HepG2 (cell line): Measurements from ENCODE around the gene CCL24. TPM values are rescaled to one million over a fixed set of nuclear protein-coding genes. Genes with fewer than 3 reads are reported as not detected.

ENCODE experiments used
- ATAC-seq: fragments of 200-7000 bp; cut with Tn5 transposase; 3 replicates; pipeline ENCODE4 v1.9.1; 2020; ENCODE audit warnings: mild to moderate bottlenecking, moderate library complexity
- BruUV-seq: library from RNA; stranded (reverse); fragments of 400-500 nt; replicated peaks from 2 replicates; lab custom pipeline; 2021; lab: Mats Ljungman, UMichigan
- CTCF ChIA-PET: fragments of 300-600 bp; formaldehyde crosslinking; extraction: SDS; loops from one replicate; lab custom pipeline; 2021; ENCODE audit warnings: low total read pairs, inconsistent platforms, low intra/inter-chr PET ratio; lab: Yijun Ruan, JAX
- POLR2A ChIA-PET: fragments of 350-600 bp; sonication (Branson Sonifier 250); formaldehyde crosslinking; loops from one replicate; lab custom pipeline; 2020; ENCODE audit warnings: antibody characterized with exemption, inconsistent platforms; lab: Yijun Ruan, JAX
- DNase-seq: peaks from one replicate; pipeline ENCODE4 v3.0.0-alpha.2; 2015; ENCODE audit warnings: low spot score
- FAIRE-seq: peaks from 3 replicates; lab custom pipeline; 2011; peaks lifted over from hg19 to GRCh38; lab: Jason Lieb, UNC
- H2AFZ ChIP-seq: one replicate; pipeline ENCODE4 v1.6.1; 2011; ENCODE audit warnings: low read length, inconsistent platforms
- H3K27ac ChIP-seq: fragments of 300-600 bp; 3 replicates; pipeline ENCODE4 v1.8.0; 2011; ENCODE audit warnings: mixed run types, mild to moderate bottlenecking, mixed read lengths, low read length, inconsistent platforms; ENCODE audit not compliant: insufficient read depth; ENCODE audit errors: extremely low read length
- H3K27me3 ChIP-seq, 2 experiments: fragments of 200-600 bp in 1 of 2; 2 replicates in 1 of 2; 3 replicates in 1 of 2; pipeline versions ENCODE4 v1.6.0 to v1.8.0; 2011; ENCODE audit warnings: low read length in 2 of 2, mild to moderate bottlenecking in 2 of 2, moderate library complexity in 2 of 2, inconsistent platforms in 1 of 2; ENCODE audit not compliant: insufficient read depth in 2 of 2, control insufficient read depth in 1 of 2
- H3K36me3 ChIP-seq, 2 experiments: fragments of 200-600 bp in 1 of 2; replicated peaks in 1 of 2; 2 replicates in 1 of 2; 3 replicates in 1 of 2; pipeline versions ENCODE4 v1.5.1 to v1.8.0; 2011; ENCODE audit warnings: low read length in 2 of 2, inconsistent platforms in 1 of 2; ENCODE audit not compliant: insufficient read depth in 2 of 2, control insufficient read depth in 1 of 2
- H3K4me1 ChIP-seq: 2 replicates; pipeline ENCODE4 v1.5.1; 2012; ENCODE audit warnings: low read length, inconsistent platforms; ENCODE audit not compliant: insufficient read depth
- H3K4me2 ChIP-seq: 2 replicates; pipeline ENCODE4 v1.6.0; 2011; ENCODE audit warnings: low read depth, low read length, inconsistent platforms
- H3K4me3 ChIP-seq, 3 experiments: fragments of 200-600 bp in 1 of 3; sonication (generic), shearing (Covaris generic) in 1 of 3; replicated peaks in 1 of 3; 2 replicates each; pipeline ENCODE4 v1.5.1; 2011 to 2016; ENCODE audit warnings: low read length in 3 of 3, inconsistent platforms in 2 of 3, low read depth in 2 of 3, mild to moderate bottlenecking in 2 of 3, control low read depth in 1 of 3, mixed read lengths in 1 of 3; ENCODE audit not compliant: insufficient read depth in 1 of 3
- H3K79me2 ChIP-seq: one replicate; pipeline ENCODE4 v1.6.1; 2011; ENCODE audit warnings: low read length, inconsistent platforms; ENCODE audit not compliant: insufficient read depth
- H3K9ac ChIP-seq: 2 replicates; pipeline ENCODE4 v1.6.0; 2011; ENCODE audit warnings: mild to moderate bottlenecking, low read depth, low read length, inconsistent platforms; ENCODE audit not compliant: insufficient read depth
- H3K9me3 ChIP-seq: 2 replicates; pipeline ENCODE4 v1.5.1; 2012; ENCODE audit warnings: mild to moderate bottlenecking, low read length
- H4K20me1 ChIP-seq: 2 replicates; pipeline ENCODE4 v1.6.0; 2011; ENCODE audit warnings: inconsistent platforms, mild to moderate bottlenecking, low read length, moderate library complexity; ENCODE audit not compliant: insufficient read depth
- ATRX ChIP-seq: sonication (generic); formaldehyde crosslinking; IDR thresholded peaks from 2 replicates; pipeline ENCODE4 v1.4.0; 2020; ENCODE audit warnings: missing genetic modification reagents, borderline replicate concordance
- BCL6 ChIP-seq: IDR thresholded peaks from 2 replicates; pipeline ENCODE4 v1.6.1; 2016; ENCODE audit warnings: missing genetic modification reagents, missing compliant biosample characterization
- CBX2 ChIP-seq, 2 experiments: fragments of 200-600 bp in 1 of 2; sonication (generic); formaldehyde crosslinking in 1 of 2; IDR thresholded peaks; 2 replicates each; pipeline versions ENCODE4 v1.7.0 to v1.8.1; 2018 to 2022; ENCODE audit warnings: low read depth in 2 of 2, low read length in 1 of 2, mild to moderate bottlenecking in 1 of 2, missing genetic modification reagents in 1 of 2
- FLYWCH1 ChIP-seq: sonication (generic); formaldehyde crosslinking; IDR thresholded peaks from 2 replicates; pipeline ENCODE4 v1.8.1; 2023; ENCODE audit warnings: mild to moderate bottlenecking, missing genetic modification reagents
- IKZF1 ChIP-seq: fragments of 450-650 bp; IDR thresholded peaks from 2 replicates; pipeline ENCODE4 v1.7.1; 2016
- IKZF5 ChIP-seq: IDR thresholded peaks from 2 replicates; pipeline ENCODE4 v1.6.1; 2018; ENCODE audit warnings: missing genetic modification reagents, mild to moderate bottlenecking, missing compliant biosample characterization
- MXD3 ChIP-seq: IDR thresholded peaks from 2 replicates; pipeline ENCODE4 v1.6.1; 2016; ENCODE audit warnings: mild to moderate bottlenecking, missing biosample characterization, missing genetic modification reagents
- RBAK ChIP-seq: sonication (generic); formaldehyde crosslinking; IDR thresholded peaks from 2 replicates; pipeline ENCODE4 v1.5.1; 2020; ENCODE audit warnings: mild to moderate bottlenecking, missing genetic modification reagents
- TBP ChIP-seq: sonication (generic); formaldehyde crosslinking; IDR thresholded peaks from 2 replicates; pipeline ENCODE4 v1.5.0; 2020; ENCODE audit warnings: missing genetic modification reagents
- ZNF883 ChIP-seq: sonication (generic); formaldehyde crosslinking; IDR thresholded peaks from 2 replicates; pipeline ENCODE4 v1.5.1; 2020; ENCODE audit warnings: mild to moderate bottlenecking, missing genetic modification reagents; ENCODE audit errors: not compliant biosample characterization
- WGBS: methylation state at CpG from one replicate; pipeline ENCODE4 v1.1.6; 2017; ENCODE audit warnings: low lambda C conversion rate; 5-methylcytosine and 5-hydroxymethylcytosine counted together
- in situ Hi-C: cut with HindIII; loops from 2 replicates; pipeline ENCODE4 v1.10.0; 2017; ENCODE audit warnings: low pct_unique_long_range_greater_than_20kb; ENCODE audit not compliant: extremely low pct_ligation_motif_present
- intact Hi-C: fragments of 100-400 bp; cut with micrococcal nuclease; formaldehyde crosslinking; loops from one replicate; pipeline ENCODE4 v1.10.0; 2022; ENCODE audit not compliant: unreplicated experiment
- polyA plus RNA-seq, 8 experiments: library from polyadenylated mRNA; depleted of rRNA in 3 of 8; stranded (reverse) in 7 of 8; unstranded in 1 of 8; fragments of >200 nt; fragmentation: Illumina TruSeq in 4 of 8; extraction: Trizol in 4 of 8; gene quantifications; 2 replicates each; pipeline versions ENCODE4 v1.2.1 to v1.2.3, GENCODE V29; 2011 to 2016; ENCODE audit warnings: low read depth in 4 of 8, missing spikeins in 1 of 8, mixed read lengths in 1 of 8; ENCODE audit not compliant: insufficient read depth in 1 of 8
- total RNA-seq, 5 experiments: library from RNA; depleted of rRNA; stranded (reverse); fragments of >200 nt; fragmentation: Illumina TruSeq; extraction: Trizol; gene quantifications; 2 replicates each; pipeline ENCODE4 v1.2.3, GENCODE V29; 2016; ENCODE audit warnings: low read depth in 1 of 5

The CCL24 gene
- total and polyA plus RNA-seq, 2 of the 13 experiments (the other 11 are each of a cell fraction or from before 2014, with no cell fraction given): not detected

DNA sequence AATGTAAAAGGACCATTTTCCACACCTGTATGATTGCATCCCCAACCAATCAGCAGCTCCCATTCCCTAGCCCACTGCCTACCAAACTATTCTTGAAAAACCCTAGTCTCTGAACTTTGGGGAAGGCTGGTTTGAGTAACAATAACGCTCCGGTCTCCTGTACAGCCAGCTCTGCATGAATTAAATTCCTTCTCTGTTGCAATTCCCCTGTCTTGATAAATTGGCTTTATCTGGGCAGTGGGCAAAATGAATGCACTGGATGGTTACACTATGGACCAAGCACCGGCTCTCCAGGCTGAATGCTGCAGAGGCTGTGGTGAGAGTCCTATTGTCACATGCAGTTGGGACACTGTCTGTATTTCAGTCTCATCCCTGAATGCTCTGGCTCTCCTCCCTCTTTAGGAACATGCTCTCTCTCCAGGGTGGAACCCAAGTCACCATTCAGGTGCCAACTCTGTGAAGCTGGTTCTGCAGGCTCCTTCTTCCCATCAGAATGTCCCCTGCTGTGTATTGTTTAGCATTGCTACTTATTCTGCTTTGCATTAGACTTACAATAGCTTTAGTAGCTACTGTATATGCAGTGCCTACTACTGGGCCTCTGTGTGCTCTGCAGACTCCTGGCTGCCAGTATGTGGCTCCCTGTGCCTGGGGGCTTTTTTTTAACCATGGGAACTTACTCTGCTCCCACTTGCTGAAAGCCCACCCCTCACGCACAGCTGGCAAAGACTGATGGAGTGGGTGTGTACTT is 6.9 kb downstream of the CCL24 start:
- no peak for FAIRE-seq
- no peak overlapping the region for H2AFZ ChIP-seq
- H3K4me1 ChIP-seq: no peaks in the 10 kb centered on the region
- no peak for ATAC-seq
- ChIA-PET CTCF (no interaction called here), POLR2A (no interaction called here)
- no TSS peak for BruUV-seq
- H3K9me3 ChIP-seq: peaks cover 22% of the 10 kb centered on the region
- no peak overlapping the region for H3K27ac ChIP-seq
- 74% methylated on average over 3 of the region's 4 CpGs for WGBS
- no peak overlapping the region for H3K4me3 ChIP-seq
- intact Hi-C loops: no loop called here
- no peak for TF ChIP-seq MXD3 (CRISPR knock-in tag)
- no peak for TF ChIP-seq FLYWCH1
- TF ChIP-seq IKZF5: no peak
- TF ChIP-seq CBX2 (IDR thresholded peaks at IDR 0.05; ENCODE audit: low read depth, low read length): no peak
- TF ChIP-seq CBX2 (CRISPR knock-in tag; IDR thresholded peaks at IDR 0.05; ENCODE audit: low read depth): no peak
- no peak for TF ChIP-seq IKZF1
- no peak for TF ChIP-seq ZNF883 (CRISPR knock-in tag)
- no peak for TF ChIP-seq RBAK (CRISPR knock-in tag)
- no peak for TF ChIP-seq ATRX (CRISPR knock-in tag)
- no peak for TF ChIP-seq TBP (CRISPR knock-in tag)
- no peak for TF ChIP-seq BCL6 (CRISPR knock-in tag)
- H3K9ac ChIP-seq: no peak overlapping the region
- no peaks in the 10 kb centered on the region; a peak in 2 of 5 replicates for H3K27me3 ChIP-seq
- in situ Hi-C loops: no loop called here
- no peaks in the 10 kb centered on the region for H4K20me1 ChIP-seq
- H3K79me2 ChIP-seq: no peaks in the 10 kb centered on the region
- H3K4me2 ChIP-seq: no peak overlapping the region
- DNase-seq: no peak
- no peaks in the 10 kb centered on the region for H3K36me3 ChIP-seq
